ENCODE measurements around the gene MED13L.
"Not testable (repeated sequence)": the region's sequence is repeated elsewhere in the genome, so short reads cannot be mapped to it uniquely, and the experiment has no call there.

- TF ChIP-seq POLR2A, CTCF (IDR thresholded peaks at IDR 0.05): not testable (repeated sequence)
Observed at GRCh38 chr12:115976829-115977228, 300.7 kb downstream of the MED13L start.
